ENCODE measurements around the gene RNU4-1. TPM values are rescaled to one million over a fixed set of nuclear protein-coding genes. Genes with fewer than 3 reads are reported as not detected.

Gene RNU4-1
- total and polyA plus RNA-seq, 2 donors (not counting 3 experiments of a cell fraction or from before 2014, with no cell fraction given), result under 0.01 to 2,141 TPM

DNA sequence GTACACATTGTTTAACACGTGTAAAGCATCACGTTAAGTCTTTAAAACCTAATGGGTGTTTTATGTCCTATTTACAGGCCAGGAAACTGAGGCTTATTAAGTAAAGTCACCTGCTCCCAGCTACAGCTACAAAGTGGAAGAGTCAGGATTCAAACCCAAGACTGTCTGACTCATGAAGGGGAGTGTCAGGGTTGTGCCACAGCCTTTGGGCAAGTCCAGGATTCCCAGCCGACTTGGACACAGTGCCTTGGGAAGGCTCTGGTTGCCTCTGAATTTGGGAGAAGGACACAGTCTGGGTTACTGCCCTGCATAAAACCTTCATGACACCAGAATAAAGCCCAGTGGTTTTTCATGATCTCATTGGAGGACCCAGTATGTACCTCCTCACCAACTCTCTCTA is 8.7 kb downstream of the RNU4-1 start:
- no peaks in the 10 kb centered on the region for H3K9me3 ChIP-seq (replicated peaks; ENCODE audit: control insufficient read depth, insufficient read depth, low read length)
- no peak overlapping the region for H3K27ac ChIP-seq (ENCODE audit: insufficient read depth, low read depth, low read length)
- no TSS peak for BruUV-seq (replicated peaks)
- dilution Hi-C loops (cut with MboI; ENCODE audit: extremely low pct_ligation_motif_present, low sequenced_read_pairs) (no loop called here), intact Hi-C loops (cut with micrococcal nuclease) (no loop called here)
- no peaks in the 10 kb centered on the region for H4K20me1 ChIP-seq (replicated peaks; ENCODE audit: control insufficient read depth, extremely low read depth, insufficient read depth, low read length)
- ChIA-PET CTCF (interaction anchor here (1.8 kb wide), 1 partner anchor 18 kb away, joined by 4 read pairs; the partner anchor contains the start of gene SIRT4), POLR2A (no interaction called here)
- no peaks in the 10 kb centered on the region for H3K27me3 ChIP-seq (ENCODE audit: control insufficient read depth in 2 of 2, insufficient read depth in 2 of 2, low read length in 2 of 2)
- no peak overlapping the region for H3K9ac ChIP-seq (replicated peaks; ENCODE audit: extremely low read depth, insufficient read depth, low read length)
- TF ChIP-seq, protein P1, sequence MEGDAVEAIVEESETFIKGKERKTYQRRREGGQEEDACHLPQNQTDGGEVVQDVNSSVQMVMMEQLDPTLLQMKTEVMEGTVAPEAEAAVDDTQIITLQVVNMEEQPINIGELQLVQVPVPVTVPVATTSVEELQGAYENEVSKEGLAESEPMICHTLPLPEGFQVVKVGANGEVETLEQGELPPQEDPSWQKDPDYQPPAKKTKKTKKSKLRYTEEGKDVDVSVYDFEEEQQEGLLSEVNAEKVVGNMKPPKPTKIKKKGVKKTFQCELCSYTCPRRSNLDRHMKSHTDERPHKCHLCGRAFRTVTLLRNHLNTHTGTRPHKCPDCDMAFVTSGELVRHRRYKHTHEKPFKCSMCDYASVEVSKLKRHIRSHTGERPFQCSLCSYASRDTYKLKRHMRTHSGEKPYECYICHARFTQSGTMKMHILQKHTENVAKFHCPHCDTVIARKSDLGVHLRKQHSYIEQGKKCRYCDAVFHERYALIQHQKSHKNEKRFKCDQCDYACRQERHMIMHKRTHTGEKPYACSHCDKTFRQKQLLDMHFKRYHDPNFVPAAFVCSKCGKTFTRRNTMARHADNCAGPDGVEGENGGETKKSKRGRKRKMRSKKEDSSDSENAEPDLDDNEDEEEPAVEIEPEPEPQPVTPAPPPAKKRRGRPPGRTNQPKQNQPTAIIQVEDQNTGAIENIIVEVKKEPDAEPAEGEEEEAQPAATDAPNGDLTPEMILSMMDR (IDR thresholded peaks at IDR 0.05; ENCODE audit: extremely low read depth in 1 of 2, insufficient read depth in 1 of 2, low read depth in 1 of 2, low read length in 2 of 2), result no peak
- TF ChIP-seq MYC (IDR thresholded peaks at IDR 0.05; ENCODE audit: low read depth, low read length), result no peak
- no peaks in the 10 kb centered on the region for H3K4me1 ChIP-seq (ENCODE audit: control insufficient read depth, extremely low read depth, insufficient read depth, low read length)
- H3K79me2 ChIP-seq (ENCODE audit: control insufficient read depth, insufficient read depth, low read length), result no peaks in the 10 kb centered on the region
- H3K4me2 ChIP-seq (ENCODE audit: insufficient read depth, low read length), result no peak overlapping the region
- DNase-seq (ENCODE audit: low read depth, low spot score), result no peak
- no peaks in the 10 kb centered on the region for H3K36me3 ChIP-seq (ENCODE audit: control insufficient read depth in 2 of 2, extremely low read depth in 1 of 2, insufficient read depth in 2 of 2, low read length in 2 of 2)
- no peaks in the 10 kb centered on the region for H3K9me1 ChIP-seq (replicated peaks; ENCODE audit: control insufficient read depth, extremely low read depth, insufficient read depth, low read length)
- H3K4me3 ChIP-seq (replicated peaks in 1 of 3; ENCODE audit: insufficient read depth in 1 of 3, low read depth in 1 of 3, low read length in 3 of 3), result no peak overlapping the region
- FAIRE-seq, result no peak
- H2AFZ ChIP-seq (ENCODE audit: low read depth, low read length), result no peak overlapping the region

DNA sequence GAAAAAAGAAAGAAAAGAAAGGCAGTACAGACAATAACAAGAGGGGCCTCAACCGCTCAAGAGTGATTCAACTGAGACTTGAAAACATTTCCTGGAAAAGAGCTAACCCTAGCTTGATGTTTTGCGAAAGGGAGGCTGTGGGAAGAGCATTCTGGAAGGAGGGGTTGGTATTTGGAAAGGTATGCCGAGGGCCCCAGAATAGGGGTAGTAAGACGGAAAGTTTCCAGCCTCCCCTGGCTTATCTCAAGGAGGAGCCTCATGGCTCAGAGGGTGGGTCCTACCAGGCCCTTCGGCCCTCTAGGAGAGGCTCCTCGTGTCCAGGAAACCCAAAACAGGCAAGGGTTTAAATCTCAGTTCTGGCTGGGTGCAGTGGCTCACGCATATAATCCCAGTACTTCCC is 9.7 kb downstream of the RNU4-1 start:
- H3K9me1 ChIP-seq (replicated peaks; ENCODE audit: control insufficient read depth, extremely low read depth, insufficient read depth, low read length), result no peaks in the 10 kb centered on the region
- dilution Hi-C loops (cut with MboI; ENCODE audit: extremely low pct_ligation_motif_present, low sequenced_read_pairs), result no loop called here
- ChIA-PET CTCF (interaction anchor here (1.4 to 1.8 kb wide), 3 partner anchors 13 to 55 kb away, joined by 4 to 6 read pairs (median 5); partner anchors contain the start of gene SIRT4), POLR2A (interaction anchor here (0.7 to 1.0 kb wide), 2 partner anchors 9 to 71 kb away, joined by 5 to 11 read pairs; partner anchors contain the start of genes RNU4-1 and RNU4-2)
- no peaks in the 10 kb centered on the region for H3K36me3 ChIP-seq (ENCODE audit: control insufficient read depth in 2 of 2, extremely low read depth in 1 of 2, insufficient read depth in 2 of 2, low read length in 2 of 2)
- FAIRE-seq (no peak), DNase-seq (ENCODE audit: low read depth, low spot score) (no peak)
- TF ChIP-seq POLR2AphosphoS5 (IDR thresholded peaks at IDR 0.05; ENCODE audit: insufficient read depth, low read depth, low read length), result no peak
- TF ChIP-seq GATA2 (IDR thresholded peaks at IDR 0.05; ENCODE audit: insufficient read depth, insufficient read length, low read depth, low read length), result no peak
- TF ChIP-seq, protein P1 (IDR thresholded peaks at IDR 0.05; ENCODE audit: extremely low read depth in 1 of 2, insufficient read depth in 1 of 2, low read depth in 1 of 2, low read length in 2 of 2), result no peak
- no peak for TF ChIP-seq MYC (IDR thresholded peaks at IDR 0.05; ENCODE audit: low read depth, low read length)
- TF ChIP-seq, protein P2, sequence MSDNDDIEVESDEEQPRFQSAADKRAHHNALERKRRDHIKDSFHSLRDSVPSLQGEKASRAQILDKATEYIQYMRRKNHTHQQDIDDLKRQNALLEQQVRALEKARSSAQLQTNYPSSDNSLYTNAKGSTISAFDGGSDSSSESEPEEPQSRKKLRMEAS (IDR thresholded peaks at IDR 0.05; ENCODE audit: insufficient read depth, insufficient read length), result no peak
- TF ChIP-seq JUN (IDR thresholded peaks at IDR 0.05; ENCODE audit: borderline replicate concordance, insufficient read depth, insufficient read length, low read depth), result no peak
- no peaks in the 10 kb centered on the region for H3K9me3 ChIP-seq (replicated peaks; ENCODE audit: control insufficient read depth, insufficient read depth, low read length)
- no peaks in the 10 kb centered on the region for H3K4me1 ChIP-seq (ENCODE audit: control insufficient read depth, extremely low read depth, insufficient read depth, low read length)
- H3K4me2 ChIP-seq (ENCODE audit: insufficient read depth, low read length), result no peak overlapping the region
- H3K27me3 ChIP-seq (ENCODE audit: control insufficient read depth in 2 of 2, insufficient read depth in 2 of 2, low read length in 2 of 2), result no peaks in the 10 kb centered on the region
- intact Hi-C loops (cut with micrococcal nuclease), result no loop called here
- no peak overlapping the region for H3K4me3 ChIP-seq (replicated peaks in 1 of 3; ENCODE audit: insufficient read depth in 1 of 3, low read depth in 1 of 3, low read length in 3 of 3)
- H4K20me1 ChIP-seq (replicated peaks; ENCODE audit: control insufficient read depth, extremely low read depth, insufficient read depth, low read length), result no peaks in the 10 kb centered on the region
- no peak overlapping the region for H3K27ac ChIP-seq (ENCODE audit: insufficient read depth, low read depth, low read length)
- H3K9ac ChIP-seq (replicated peaks; ENCODE audit: extremely low read depth, insufficient read depth, low read length), result no peak overlapping the region
- BruUV-seq (replicated peaks), result no TSS peak
- no peak overlapping the region for H2AFZ ChIP-seq (ENCODE audit: low read depth, low read length)
- no peaks in the 10 kb centered on the region for H3K79me2 ChIP-seq (ENCODE audit: control insufficient read depth, insufficient read depth, low read length)
